ENCODE results near the gene ZNF514. TPM values are rescaled to one million over a fixed set of nuclear protein-coding genes. Genes with fewer than 3 reads are reported as not detected.
"Not testable (repeated sequence)": the region's sequence is repeated elsewhere in the genome, so short reads cannot be mapped to it uniquely, and the experiment has no call there.

The ZNF514 gene
- polyA plus RNA-seq (ENCODE audit: insufficient read length in 4 of 4) = 10 to 100 TPM; 19.1 to 43.4 (median 30.6) TPM

- peak in 3 of 4 donors; percentile 42 to 47 (median 46) for DNase-seq (ENCODE audit: low read depth in 4 of 4, low spot score in 2 of 4)
These were observed at the start of gene ZNF514 for GRCh38 chr2:95159690-95160449. Gene ZNF514, minus strand, starts transcription at chr2:95159848. Its CDS starts 6,595 bp downstream, at chr2:95153253.

GRCh38 chr2:95208106-95208505, 48.5 kb upstream of the ZNF514 start:
- DNase-seq (ENCODE audit: low read depth in 4 of 4, low spot score in 2 of 4) = no peak

GRCh38 chr2:95207111-95207961, 47.7 kb upstream of the ZNF514 start, which contains the start of gene ZNF892:
Gene ZNF892, plus strand, starts transcription at chr2:95207521. Its CDS starts 295 bp downstream, at chr2:95207816.
- DNase-seq (ENCODE audit: low read depth in 4 of 4, low spot score in 2 of 4) = peak; percentile 71 to 82 (median 78)

GRCh38 chr2:95206096-95206495, 46.4 kb upstream of the ZNF514 start:
- no peak for DNase-seq (ENCODE audit: low read depth in 4 of 4, low spot score in 2 of 4)

- DNase-seq (ENCODE audit: low read depth in 4 of 4, low spot score in 2 of 4) = no peak
These were observed 44.7 kb upstream of the ZNF514 start for GRCh38 chr2:95204396-95204795.

GRCh38 chr2:95203911-95204310, 44.3 kb upstream of the ZNF514 start:
- DNase-seq (ENCODE audit: low read depth in 4 of 4, low spot score in 2 of 4) = no peak

GRCh38 chr2:95192956-95193355, 33.3 kb upstream of the ZNF514 start:
- DNase-seq (ENCODE audit: low read depth in 4 of 4, low spot score in 2 of 4) = not testable (repeated sequence)

GRCh38 chr2:95185973-95186372, 26.3 kb upstream of the ZNF514 start:
- no peak for DNase-seq (ENCODE audit: low read depth in 4 of 4, low spot score in 2 of 4)

GRCh38 chr2:95185197-95185596, 25.5 kb upstream of the ZNF514 start:
- no peak for DNase-seq (ENCODE audit: low read depth in 4 of 4, low spot score in 2 of 4)

GRCh38 chr2:95181774-95182173, 22.1 kb upstream of the ZNF514 start:
- DNase-seq (ENCODE audit: low read depth in 4 of 4, low spot score in 2 of 4) = no peak

- DNase-seq (ENCODE audit: low read depth in 4 of 4, low spot score in 2 of 4) = no peak
These were observed 19.8 kb upstream of the ZNF514 start for GRCh38 chr2:95179451-95179850.

- DNase-seq (ENCODE audit: low read depth in 4 of 4, low spot score in 2 of 4) = no peak
These were observed 14.4 kb upstream of the ZNF514 start for GRCh38 chr2:95174031-95174542.

- DNase-seq (ENCODE audit: low read depth in 4 of 4, low spot score in 2 of 4) = no peak
These were observed 12.3 kb upstream of the ZNF514 start for GRCh38 chr2:95171902-95172301.

- no peak for DNase-seq (ENCODE audit: low read depth in 4 of 4, low spot score in 2 of 4)
These were observed 6.6 kb upstream of the ZNF514 start for GRCh38 chr2:95166065-95166763.

- DNase-seq (ENCODE audit: low read depth in 4 of 4, low spot score in 2 of 4) = peak; percentile 95 to 99 (median 96)
These were observed 5.9 kb upstream of the ZNF514 start, which contains the start of gene ZNF2 for GRCh38 chr2:95165371-95166064. Gene ZNF2, plus strand, starts transcription at chr2:95165809. Its CDS starts 10,418 bp downstream, at chr2:95176227.

- no peak for DNase-seq (ENCODE audit: low read depth in 4 of 4, low spot score in 2 of 4)
These were observed 5.4 kb upstream of the ZNF514 start for GRCh38 chr2:95165030-95165370.

GRCh38 chr2:95158891-95159619, 593 bp downstream of the ZNF514 start:
- DNase-seq (ENCODE audit: low read depth in 4 of 4, low spot score in 2 of 4) = peak in 2 of 4 donors; percentile 12 to 37

- DNase-seq (ENCODE audit: low read depth in 4 of 4, low spot score in 2 of 4) = no peak
These were observed 1.2 kb downstream of the ZNF514 start for GRCh38 chr2:95158441-95158840.

GRCh38 chr2:95149397-95149984, 10.2 kb downstream of the ZNF514 start:
- DNase-seq (ENCODE audit: low read depth in 4 of 4, low spot score in 2 of 4) = no peak

Measured in left renal cortex interstitium (tissue), 4 donors.